ELF-1 (cell line): ENCODE results near the gene EP400.
"Not testable (repeated sequence)": the region's sequence is repeated elsewhere in the genome, so short reads cannot be mapped to it uniquely, and the experiment has no call there.

Experiments
- DNase-seq: peaks from one replicate; pipeline ENCODE4 v3.0.0-alpha.2; 2016; ENCODE audit warnings: low read depth, low spot score

The EP400 gene

DNA sequence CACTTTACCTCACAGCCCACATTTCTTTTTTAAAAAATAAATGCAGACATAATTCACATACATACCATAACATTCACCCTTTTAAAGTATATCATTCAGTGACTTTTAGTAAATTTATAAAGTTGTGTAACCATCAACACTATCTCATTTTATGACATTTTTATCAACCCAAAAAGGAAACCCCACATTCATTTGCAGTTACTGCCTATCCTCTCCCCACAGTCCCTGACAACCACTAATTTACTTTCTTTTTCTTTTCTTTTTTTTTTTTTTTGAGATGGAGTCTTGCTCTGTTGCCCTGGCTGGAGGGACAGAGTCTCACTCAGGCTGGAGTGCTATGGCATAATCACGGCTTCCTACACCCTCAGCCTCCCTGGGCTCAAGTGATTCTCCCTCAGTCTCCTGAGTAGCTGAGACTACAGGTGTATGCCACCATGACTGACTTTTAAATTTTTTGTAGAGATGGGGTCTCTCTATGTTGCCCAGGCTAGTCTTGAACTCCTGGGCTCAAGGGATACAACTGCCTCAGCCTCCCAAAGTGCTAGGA is 1.5 kb upstream of the EP400 start:
- DNase-seq = no peak

DNA sequence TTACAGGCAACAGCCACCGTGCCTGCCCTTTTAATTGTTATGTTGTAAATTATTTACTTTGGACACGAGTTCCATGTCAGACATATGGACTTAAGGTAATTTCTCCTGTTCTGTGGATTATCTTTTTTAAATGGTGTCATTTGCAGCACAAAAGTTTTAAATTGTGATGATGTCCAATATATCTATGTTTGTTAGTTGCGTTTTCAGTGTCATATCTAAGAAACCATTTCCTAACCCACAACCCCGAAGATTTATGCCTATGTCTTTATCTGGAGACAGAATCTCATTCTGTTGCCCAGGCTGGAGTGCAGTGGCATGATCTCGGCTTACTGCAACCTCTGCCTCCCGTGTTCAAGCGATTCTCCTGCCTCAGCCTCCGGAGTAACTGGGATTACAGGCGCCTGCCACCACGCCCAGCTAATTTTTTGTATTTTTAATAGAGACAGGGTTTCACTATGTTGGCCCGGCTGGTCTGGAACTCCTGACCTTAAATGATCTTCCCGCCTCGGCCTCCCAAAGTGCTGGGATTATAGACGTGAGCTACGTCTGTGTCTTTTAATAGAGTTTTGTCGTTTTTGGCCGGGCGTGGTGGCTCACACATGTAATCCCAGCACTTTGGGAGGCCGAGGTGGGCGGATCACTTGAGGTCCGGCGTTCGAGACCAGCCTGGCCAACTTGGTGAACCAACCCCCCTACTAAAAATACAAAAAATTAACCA is 870 bp upstream of the EP400 start:
- not testable (repeated sequence) for DNase-seq

- peak; percentile 35 for DNase-seq
These were observed 606 bp downstream of the EP400 start for GRCh38 chr12:131950182-131950913.

DNA sequence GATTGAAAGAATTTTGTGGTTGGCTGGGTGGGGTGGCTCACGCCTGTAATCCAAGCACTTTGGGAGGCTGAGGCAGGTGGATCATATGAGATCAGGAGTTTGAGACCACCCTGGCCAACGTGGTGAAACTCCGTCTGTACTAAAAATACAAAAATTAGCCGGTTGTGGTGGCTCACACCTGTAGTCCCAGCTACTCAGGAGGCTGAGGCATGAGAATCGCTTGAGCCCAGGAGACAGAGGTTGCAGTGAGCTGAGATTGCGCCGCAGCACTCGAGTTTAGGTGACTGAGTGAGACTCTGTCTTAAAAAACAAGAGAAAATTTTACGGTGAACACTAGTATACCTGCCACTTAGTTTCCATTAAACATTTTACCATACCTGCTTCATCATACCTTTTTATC is 4.1 kb downstream of the EP400 start:
- DNase-seq = not testable (repeated sequence)

DNA sequence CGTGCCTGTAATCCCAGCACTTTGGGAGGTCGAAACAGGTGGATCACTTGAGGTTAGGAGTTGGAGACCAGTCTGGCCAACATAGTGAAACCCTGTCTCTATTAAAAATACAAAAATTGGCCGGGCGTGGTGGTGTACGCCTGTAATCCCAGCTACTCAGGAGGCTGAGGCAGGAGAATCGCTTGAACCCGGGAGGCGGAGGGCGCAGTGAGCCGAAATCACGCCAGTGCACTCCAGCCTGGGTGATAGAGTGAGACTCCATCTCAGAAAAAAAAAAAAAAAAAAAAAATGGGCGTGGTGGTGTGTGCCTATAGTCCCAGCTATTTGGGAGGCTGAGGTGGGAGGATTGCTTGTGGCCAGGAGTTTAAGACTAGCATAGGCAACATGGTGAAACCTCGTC is 4.7 kb downstream of the EP400 start:
- DNase-seq = not testable (repeated sequence)

- DNase-seq = no peak
These were observed 9.4 kb downstream of the EP400 start for GRCh38 chr12:131959116-131959515.

- peak; percentile 27 for DNase-seq
These were observed 10.2 kb downstream of the EP400 start for GRCh38 chr12:131959641-131960589.

DNA sequence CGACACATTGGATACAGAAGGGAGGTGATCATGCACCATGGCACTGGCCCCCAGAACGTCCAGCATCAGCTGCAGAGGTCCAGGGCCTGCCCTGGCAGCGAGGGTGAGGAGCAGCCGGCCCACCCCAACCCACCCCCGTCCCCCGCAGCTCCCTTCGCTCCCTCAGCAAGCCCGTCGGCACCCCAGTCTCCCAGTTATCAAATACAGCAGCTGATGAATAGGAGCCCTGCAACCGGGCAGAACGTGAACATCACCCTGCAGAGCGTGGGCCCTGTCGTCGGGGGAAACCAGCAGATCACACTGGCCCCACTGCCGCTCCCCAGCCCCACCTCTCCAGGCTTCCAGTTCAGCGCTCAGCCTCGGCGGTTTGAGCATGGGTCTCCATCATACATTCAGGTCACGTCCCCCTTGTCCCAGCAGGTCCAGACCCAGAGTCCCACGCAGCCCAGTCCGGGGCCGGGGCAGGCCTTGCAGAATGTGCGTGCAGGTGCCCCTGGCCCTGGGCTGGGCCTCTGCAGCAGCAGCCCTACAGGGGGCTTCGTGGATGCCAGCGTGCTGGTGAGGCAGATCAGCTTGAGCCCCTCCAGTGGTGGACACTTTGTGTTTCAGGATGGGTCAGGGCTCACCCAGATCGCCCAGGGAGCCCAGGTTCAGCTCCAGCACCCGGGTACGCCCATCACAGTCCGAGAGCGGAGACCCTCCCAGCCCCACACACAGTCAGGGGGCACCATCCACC is 11.0 kb downstream of the EP400 start:
- DNase-seq = not testable (repeated sequence)

DNA sequence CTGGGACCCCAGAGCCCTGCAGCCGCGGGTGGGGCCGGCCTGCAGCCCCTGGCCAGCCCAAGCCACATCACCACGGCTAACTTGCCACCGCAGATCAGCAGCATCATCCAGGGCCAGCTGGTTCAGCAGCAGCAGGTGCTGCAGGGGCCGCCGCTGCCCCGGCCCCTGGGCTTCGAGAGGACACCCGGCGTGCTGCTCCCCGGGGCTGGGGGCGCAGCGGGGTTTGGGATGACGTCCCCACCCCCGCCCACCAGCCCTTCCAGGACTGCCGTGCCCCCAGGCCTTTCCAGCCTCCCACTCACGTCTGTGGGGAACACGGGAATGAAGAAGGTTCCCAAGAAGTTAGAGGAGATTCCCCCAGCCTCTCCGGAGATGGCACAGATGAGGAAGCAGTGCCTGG is 11.6 kb downstream of the EP400 start:
- DNase-seq = not testable (repeated sequence)

GRCh38 chr12:131962069-131962468 is 12.3 kb downstream of the EP400 start:
- DNase-seq = no peak

GRCh38 chr12:131963381-131963780 is 13.6 kb downstream of the EP400 start:
- DNase-seq = no peak

DNA sequence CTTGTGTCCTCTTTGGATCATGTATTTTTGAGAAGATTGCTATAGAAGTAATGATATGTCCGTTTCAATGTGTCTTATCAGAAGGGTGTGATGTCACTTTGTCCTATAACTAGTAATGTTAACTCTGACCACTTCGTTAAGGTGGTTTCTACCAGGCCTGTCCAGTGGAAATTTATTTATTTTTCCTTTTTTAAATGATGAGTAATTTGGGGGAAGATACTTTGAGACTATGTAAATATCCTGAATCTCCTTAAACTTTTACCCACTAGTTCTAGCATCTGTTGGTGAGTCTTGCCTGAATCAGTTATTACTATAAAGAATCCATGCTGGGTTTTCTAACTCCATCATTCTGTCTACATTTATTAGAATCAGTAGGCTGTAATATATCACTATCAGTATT is 15.3 kb downstream of the EP400 start:
- DNase-seq = no peak

GRCh38 chr12:131971226-131971625 is 21.5 kb downstream of the EP400 start:
- DNase-seq = no peak

GRCh38 chr12:131975228-131975627 is 25.5 kb downstream of the EP400 start:
- DNase-seq = no peak

DNA sequence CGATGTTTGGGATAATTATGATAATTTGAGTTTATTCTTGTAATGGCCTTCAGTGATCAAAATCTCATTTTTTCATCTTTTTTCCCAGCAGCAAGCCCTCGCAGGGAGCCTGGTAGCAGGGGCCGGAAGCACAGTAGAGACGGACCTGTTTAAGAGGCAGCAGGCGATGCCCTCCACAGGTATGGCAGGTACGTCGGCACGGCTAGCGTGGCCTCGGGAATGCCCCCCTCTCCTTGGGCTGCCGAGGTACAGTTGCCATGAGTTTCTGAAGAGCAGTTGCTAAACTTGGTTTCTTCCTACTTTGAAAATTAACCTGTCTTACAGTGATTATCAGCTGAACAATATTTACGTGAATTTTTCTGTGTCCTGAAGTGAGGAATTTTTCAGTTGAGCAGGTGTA is 29.9 kb downstream of the EP400 start:
- no peak for DNase-seq

DNA sequence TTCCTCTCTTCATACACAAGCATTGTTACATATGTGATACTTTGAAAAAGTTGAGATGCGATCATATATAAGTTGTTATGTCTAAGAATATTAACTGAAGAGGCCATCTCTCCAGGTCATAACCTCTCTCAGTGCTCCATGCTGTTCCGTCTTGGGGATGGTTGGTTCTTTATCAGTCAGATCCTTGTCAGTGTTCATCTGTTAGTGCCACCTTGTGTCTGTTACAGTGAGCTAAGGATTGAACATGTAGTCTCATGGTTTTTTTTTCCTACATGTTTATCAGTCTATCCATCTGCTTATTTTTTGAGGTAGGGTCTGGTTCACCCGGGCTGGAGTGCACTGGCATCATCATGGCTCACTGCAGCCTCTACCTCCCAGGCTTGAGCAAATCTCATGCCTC is 30.5 kb downstream of the EP400 start:
- no peak for DNase-seq

DNA sequence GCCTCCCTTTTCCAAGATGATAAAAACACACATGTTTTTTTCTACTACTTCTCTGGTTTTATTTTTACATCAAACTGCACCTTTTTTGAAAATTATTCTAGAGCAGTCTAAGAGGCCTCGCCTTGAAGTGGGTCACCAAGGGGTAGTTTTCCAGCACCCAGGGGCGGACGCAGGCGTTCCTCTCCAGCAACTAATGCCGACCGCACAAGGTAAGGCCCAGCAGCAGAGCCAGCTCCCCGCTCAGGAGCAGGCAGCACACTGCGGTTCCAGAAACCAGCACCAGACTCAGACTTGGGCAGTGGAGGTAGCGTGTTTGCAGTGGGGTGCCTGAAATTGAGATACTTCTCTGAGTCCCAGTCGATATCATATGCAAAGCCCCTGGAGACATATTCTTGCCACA is 31.6 kb downstream of the EP400 start:
- no peak for DNase-seq

DNA sequence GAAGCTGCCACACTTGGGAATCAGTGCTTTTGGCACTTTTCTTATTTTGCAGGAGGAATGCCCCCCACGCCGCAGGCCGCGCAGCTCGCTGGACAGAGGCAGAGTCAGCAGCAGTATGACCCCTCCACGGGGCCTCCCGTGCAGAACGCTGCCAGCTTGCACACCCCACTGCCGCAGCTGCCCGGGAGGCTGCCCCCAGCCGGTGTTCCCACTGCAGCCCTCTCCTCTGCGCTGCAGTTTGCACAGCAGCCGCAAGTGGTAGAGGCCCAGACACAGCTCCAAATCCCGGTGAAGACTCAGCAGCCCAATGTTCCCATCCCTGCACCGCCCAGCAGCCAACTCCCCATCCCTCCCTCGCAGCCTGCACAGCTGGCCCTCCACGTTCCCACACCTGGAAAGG is 32.3 kb downstream of the EP400 start:
- DNase-seq = no peak

GRCh38 chr12:131983026-131983425 is 33.3 kb downstream of the EP400 start:
- no peak for DNase-seq

- no peak for DNase-seq
These were observed 33.8 kb downstream of the EP400 start for GRCh38 chr12:131983554-131983953.

- DNase-seq = no peak
These were observed 34.6 kb downstream of the EP400 start for GRCh38 chr12:131984334-131984733.
